IPS-18c (cell line): Measurements from ENCODE around the gene ZNF709.
"Not testable (repeated sequence)": the region's sequence is repeated elsewhere in the genome, so short reads cannot be mapped to it uniquely, and the experiment has no call there.

Experiments used
- H3K4me3 ChIP-seq: 2 replicates; pipeline ENCODE4 v1.7.0; 2013; ENCODE audit warnings: low read depth, mild to moderate bottlenecking, low read length, moderate library complexity; ENCODE audit not compliant: insufficient read depth
- H3K9me3 ChIP-seq: one replicate; pipeline ENCODE4 v1.6.1; 2013; ENCODE audit warnings: mild to moderate bottlenecking, low read length, moderate library complexity; ENCODE audit not compliant: control insufficient read depth, insufficient read depth

The ZNF709 gene

GRCh38 chr19:12484371-12485051 lies at the start of gene ZNF709:
TSS of gene ZNF709 (minus strand) at chr19:12484816. CDS start at chr19:12484657, 159 bp downstream.
- H3K4me3 ChIP-seq: peak within 1 kb of the TSS; percentile 73

GRCh38 chr19:12527034-12527836 lies 42.6 kb upstream of the ZNF709 start:
- Histone ChIP-seq H3K9me3 (peaks cover 58% of the 10 kb centered on the region), H3K4me3 (no peak overlapping the region; the same call in 1 of the 2 replicates)

More at GRCh38 chr19:12484371-12485051, at the start of gene ZNF709:
- no peaks in the 10 kb centered on the region for H3K9me3 ChIP-seq

- H3K4me3 ChIP-seq: no peak overlapping the region
- peaks cover 61% of the 10 kb centered on the region for H3K9me3 ChIP-seq
Observed at GRCh38 chr19:12526542-12526941, 41.9 kb upstream of the ZNF709 start.

- peaks cover 32% of the 10 kb centered on the region for H3K9me3 ChIP-seq
- H3K4me3 ChIP-seq: no peak overlapping the region
Observed at GRCh38 chr19:12521996-12522395, 37.4 kb upstream of the ZNF709 start.

- Histone ChIP-seq H3K9me3 (peaks cover 7% of the 10 kb centered on the region), H3K4me3 (no peak overlapping the region)
Observed at GRCh38 chr19:12513531-12514061, 29.0 kb upstream of the ZNF709 start.

GRCh38 chr19:12497032-12497431 lies 12.4 kb upstream of the ZNF709 start:
- H3K4me3 ChIP-seq: no peak overlapping the region
- H3K9me3 ChIP-seq: no peaks in the 10 kb centered on the region

GRCh38 chr19:12496480-12496879 lies 11.9 kb upstream of the ZNF709 start:
- H3K4me3 ChIP-seq: no peak overlapping the region
- no peaks in the 10 kb centered on the region for H3K9me3 ChIP-seq

GRCh38 chr19:12495002-12495802 lies 10.6 kb upstream of the ZNF709 start:
- Histone ChIP-seq H3K9me3 (no peaks in the 10 kb centered on the region), H3K4me3 (peak overlapping the region; percentile 73)

GRCh38 chr19:12494260-12494860 lies 9.7 kb upstream of the ZNF709 start:
- Histone ChIP-seq H3K4me3 (no peak overlapping the region), H3K9me3 (no peaks in the 10 kb centered on the region)

- not testable (repeated sequence) for H3K4me3 ChIP-seq, H3K9me3 ChIP-seq
Observed at GRCh38 chr19:12486265-12486783, 1.7 kb upstream of the ZNF709 start.

GRCh38 chr19:12485571-12485970 lies 955 bp upstream of the ZNF709 start:
- H3K4me3 ChIP-seq: no peak overlapping the region
- no peaks in the 10 kb centered on the region for H3K9me3 ChIP-seq

- H3K4me3 ChIP-seq: peak overlapping the region; percentile 73; the same call in 1 of the 2 replicates
Observed at GRCh38 chr19:12485052-12485416, 418 bp upstream of the ZNF709 start.

GRCh38 chr19:12484011-12484370 lies 625 bp downstream of the ZNF709 start:
- Histone ChIP-seq H3K4me3 (peak overlapping the region; percentile 73), H3K9me3 (no peaks in the 10 kb centered on the region)

More at GRCh38 chr19:12485052-12485416, 418 bp upstream of the ZNF709 start:
- no peaks in the 10 kb centered on the region for H3K9me3 ChIP-seq

GRCh38 chr19:12482509-12482886 lies 2.1 kb downstream of the ZNF709 start:
- Histone ChIP-seq H3K4me3 (0 out of 2 replicates have a peak overlapping the region, but pooled peaks have one; percentile 9), H3K9me3 (no peaks in the 10 kb centered on the region)

GRCh38 chr19:12481781-12482508 lies 2.7 kb downstream of the ZNF709 start:
- H3K4me3 ChIP-seq: peak overlapping the region; percentile 9; the same call in 1 of the 2 replicates
- H3K9me3 ChIP-seq: no peaks in the 10 kb centered on the region

GRCh38 chr19:12478234-12478941 lies 6.2 kb downstream of the ZNF709 start:
- Histone ChIP-seq H3K4me3 (no peak overlapping the region), H3K9me3 (no peaks in the 10 kb centered on the region)
